OCI-M2 (cell line): ENCODE data around the gene KISS1.
"Not testable (repeated sequence)": the region's sequence is repeated elsewhere in the genome, so short reads cannot be mapped to it uniquely, and the experiment has no call there.

ENCODE experiments used
- DNase-seq: peaks from one replicate; lab custom pipeline; 2025; ENCODE audit not compliant: unreplicated experiment; lab: John Stamatoyannopoulos, UW

Gene KISS1

GRCh38 chr1:204196068-204196795 is at the start of gene KISS1:
TSS of gene KISS1 (minus strand) at chr1:204196491. CDS start at chr1:204192876, 3,615 bp downstream.
- no peak for DNase-seq

- no peak for DNase-seq
Measured at GRCh38 chr1:204242920-204243319, 46.6 kb upstream of the KISS1 start.

GRCh38 chr1:204241914-204242313 is 45.6 kb upstream of the KISS1 start:
- no peak for DNase-seq

- DNase-seq = no peak
Measured at GRCh38 chr1:204241050-204241449, 44.8 kb upstream of the KISS1 start.

GRCh38 chr1:204240233-204240632 is 43.9 kb upstream of the KISS1 start:
- DNase-seq = no peak

GRCh38 chr1:204239401-204239800 is 43.1 kb upstream of the KISS1 start:
- DNase-seq = not testable (repeated sequence)

GRCh38 chr1:204238520-204238919 is 42.2 kb upstream of the KISS1 start:
- not testable (repeated sequence) for DNase-seq

GRCh38 chr1:204237515-204237914 is 41.2 kb upstream of the KISS1 start:
- not testable (repeated sequence) for DNase-seq

GRCh38 chr1:204232526-204232925 is 36.2 kb upstream of the KISS1 start:
- no peak for DNase-seq

GRCh38 chr1:204230211-204230610 is 33.9 kb upstream of the KISS1 start:
- no peak for DNase-seq

GRCh38 chr1:204228896-204229295 is 32.6 kb upstream of the KISS1 start:
- DNase-seq = no peak

GRCh38 chr1:204227996-204228785 is 31.9 kb upstream of the KISS1 start:
- no peak for DNase-seq

GRCh38 chr1:204227351-204227750 is 31.1 kb upstream of the KISS1 start:
- DNase-seq = peak; percentile 12

GRCh38 chr1:204225841-204226735 is 29.8 kb upstream of the KISS1 start:
- DNase-seq = no peak

- DNase-seq = no peak
Measured at GRCh38 chr1:204224655-204225054, 28.4 kb upstream of the KISS1 start.

- no peak for DNase-seq
Measured at GRCh38 chr1:204223129-204223860, 27.0 kb upstream of the KISS1 start.

GRCh38 chr1:204222764-204223055 is 26.4 kb upstream of the KISS1 start:
- no peak for DNase-seq

GRCh38 chr1:204222006-204222763 is 25.9 kb upstream of the KISS1 start:
- no peak for DNase-seq

GRCh38 chr1:204221271-204221670 is 25.0 kb upstream of the KISS1 start:
- DNase-seq = no peak

GRCh38 chr1:204219971-204220616 is 23.8 kb upstream of the KISS1 start:
- no peak for DNase-seq
